Measurements from ENCODE around the gene ATAD3B. TPM values are rescaled to one million over a fixed set of nuclear protein-coding genes. Genes with fewer than 3 reads are reported as not detected.

Gene ATAD3B
- total RNA-seq, 1 experiment from 2014 or later: 62.9 TPM

DNA sequence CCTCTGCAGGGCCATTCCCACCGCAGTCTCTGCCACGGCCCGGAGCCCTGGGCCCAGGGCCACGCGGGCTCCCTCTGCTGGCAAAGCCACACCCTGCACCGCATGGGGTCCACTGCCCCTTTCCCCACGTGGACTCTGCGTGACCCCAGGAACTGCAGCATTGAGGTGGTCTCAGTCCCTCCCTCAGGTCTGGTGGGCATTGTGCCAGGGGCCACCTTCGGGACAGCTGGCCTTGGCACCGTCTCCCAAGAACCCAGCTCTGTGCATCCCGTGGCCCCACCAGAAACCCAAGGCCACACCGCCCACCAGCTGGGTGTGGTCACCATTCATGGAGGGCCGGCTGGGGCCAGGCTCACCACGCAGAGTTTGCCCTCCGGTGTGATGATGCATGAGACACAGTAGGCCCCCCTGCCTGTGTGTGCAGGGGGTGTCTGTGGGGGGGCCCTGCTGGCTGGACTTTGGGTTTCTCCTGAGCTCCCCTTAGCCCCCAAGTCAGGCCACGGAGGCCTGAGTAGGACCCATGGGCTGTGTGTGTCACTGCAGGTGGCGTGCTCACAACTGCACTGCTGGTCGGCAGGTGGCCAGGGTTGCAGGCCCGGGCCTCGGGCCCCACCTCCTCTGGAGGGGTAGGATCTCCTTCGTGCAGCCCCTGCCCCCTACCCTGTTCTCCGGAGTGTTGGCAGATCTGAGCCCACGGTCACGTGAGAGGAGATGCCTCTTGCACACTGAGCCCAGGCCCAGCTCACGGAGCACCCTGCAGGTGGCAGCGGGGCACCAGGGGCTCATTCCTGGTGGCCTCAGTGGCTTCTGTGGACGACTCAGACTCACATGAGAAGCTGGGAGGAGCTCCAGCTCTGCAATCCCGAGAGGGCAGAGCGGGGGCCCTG is 30.3 kb upstream of the ATAD3B start:
- H3K9ac ChIP-seq (ENCODE audit: low read length): peak overlapping the region; percentile 47
- RAD21 ChIA-PET (ENCODE audit: low non-redundant PET in 1 of 2, low total read pairs in 2 of 2, uncharacterized antibody in 2 of 2, unreplicated experiment in 2 of 2): no interaction called here
- H2AFZ ChIP-seq (ENCODE audit: low read depth, low read length, poor library complexity, severe bottlenecking): no peak overlapping the region
- peak overlapping the region; percentile 52; the same call in 1 of the 2 replicates for H3K27ac ChIP-seq (ENCODE audit: low read depth, low read length)
- no peaks in the 10 kb centered on the region for H4K20me1 ChIP-seq (ENCODE audit: insufficient read depth)
- CTCF ChIA-PET: interaction anchor here (0.8 to 2.9 kb wide), 8 partner anchors 12 to 70 kb away, joined by 3 to 10 read pairs (median 4); partner anchors contain the start of gene CCNL2
- no peaks in the 10 kb centered on the region for H3K9me3 ChIP-seq (ENCODE audit: control insufficient read depth in 1 of 2, insufficient read depth in 1 of 2, low read depth in 1 of 2, low read length in 2 of 2)
- peaks cover 20% of the 10 kb centered on the region; the same call in 1 of the 2 replicates for H3K79me2 ChIP-seq (ENCODE audit: insufficient read depth, low read length)
- POLR2A ChIA-PET: interaction anchor here (0.6 kb wide), 1 partner anchor 372 kb away, joined by 7 read pairs; no protein-coding TSS in a partner anchor
- H3K4me1 ChIP-seq (ENCODE audit: control insufficient read depth in 1 of 2, insufficient read depth in 2 of 2, low read length in 2 of 2): peaks cover 14 to 25% of the 10 kb centered on the region in 2 experiments
- no peaks in the 10 kb centered on the region for H3K36me3 ChIP-seq (ENCODE audit: control insufficient read depth in 1 of 2, insufficient read depth in 2 of 2, low read length in 2 of 2)
- peak overlapping the region; percentile 62 for H3K4me2 ChIP-seq (ENCODE audit: low read length)
- TF ChIP-seq, protein P1, sequence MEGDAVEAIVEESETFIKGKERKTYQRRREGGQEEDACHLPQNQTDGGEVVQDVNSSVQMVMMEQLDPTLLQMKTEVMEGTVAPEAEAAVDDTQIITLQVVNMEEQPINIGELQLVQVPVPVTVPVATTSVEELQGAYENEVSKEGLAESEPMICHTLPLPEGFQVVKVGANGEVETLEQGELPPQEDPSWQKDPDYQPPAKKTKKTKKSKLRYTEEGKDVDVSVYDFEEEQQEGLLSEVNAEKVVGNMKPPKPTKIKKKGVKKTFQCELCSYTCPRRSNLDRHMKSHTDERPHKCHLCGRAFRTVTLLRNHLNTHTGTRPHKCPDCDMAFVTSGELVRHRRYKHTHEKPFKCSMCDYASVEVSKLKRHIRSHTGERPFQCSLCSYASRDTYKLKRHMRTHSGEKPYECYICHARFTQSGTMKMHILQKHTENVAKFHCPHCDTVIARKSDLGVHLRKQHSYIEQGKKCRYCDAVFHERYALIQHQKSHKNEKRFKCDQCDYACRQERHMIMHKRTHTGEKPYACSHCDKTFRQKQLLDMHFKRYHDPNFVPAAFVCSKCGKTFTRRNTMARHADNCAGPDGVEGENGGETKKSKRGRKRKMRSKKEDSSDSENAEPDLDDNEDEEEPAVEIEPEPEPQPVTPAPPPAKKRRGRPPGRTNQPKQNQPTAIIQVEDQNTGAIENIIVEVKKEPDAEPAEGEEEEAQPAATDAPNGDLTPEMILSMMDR (IDR thresholded peaks at IDR 0.05 in 2 of 3, conservative IDR thresholded peaks at IDR 0.05 in 1 of 3; ENCODE audit: borderline replicate concordance in 1 of 3, insufficient read depth in 1 of 3, low read depth in 2 of 3, low read length in 2 of 3): peak in 2 of 3 experiments; percentile 90 to 93; a peak in 4 of 6 replicates
- TF ChIP-seq RAD21 (IDR thresholded peaks at IDR 0.05; ENCODE audit: low read depth) (no peak), ELF1 (IDR thresholded peaks at IDR 0.05; ENCODE audit: borderline replicate concordance, low read depth) (no peak), YY1 (IDR thresholded peaks at IDR 0.05; ENCODE audit: extremely low read depth, insufficient replicate concordance, low read depth, low read length) (no peak), POLR2AphosphoS5 (IDR thresholded peaks at IDR 0.05; ENCODE audit: low read depth, low read length) (no peak)
- TF ChIP-seq, protein P2, sequence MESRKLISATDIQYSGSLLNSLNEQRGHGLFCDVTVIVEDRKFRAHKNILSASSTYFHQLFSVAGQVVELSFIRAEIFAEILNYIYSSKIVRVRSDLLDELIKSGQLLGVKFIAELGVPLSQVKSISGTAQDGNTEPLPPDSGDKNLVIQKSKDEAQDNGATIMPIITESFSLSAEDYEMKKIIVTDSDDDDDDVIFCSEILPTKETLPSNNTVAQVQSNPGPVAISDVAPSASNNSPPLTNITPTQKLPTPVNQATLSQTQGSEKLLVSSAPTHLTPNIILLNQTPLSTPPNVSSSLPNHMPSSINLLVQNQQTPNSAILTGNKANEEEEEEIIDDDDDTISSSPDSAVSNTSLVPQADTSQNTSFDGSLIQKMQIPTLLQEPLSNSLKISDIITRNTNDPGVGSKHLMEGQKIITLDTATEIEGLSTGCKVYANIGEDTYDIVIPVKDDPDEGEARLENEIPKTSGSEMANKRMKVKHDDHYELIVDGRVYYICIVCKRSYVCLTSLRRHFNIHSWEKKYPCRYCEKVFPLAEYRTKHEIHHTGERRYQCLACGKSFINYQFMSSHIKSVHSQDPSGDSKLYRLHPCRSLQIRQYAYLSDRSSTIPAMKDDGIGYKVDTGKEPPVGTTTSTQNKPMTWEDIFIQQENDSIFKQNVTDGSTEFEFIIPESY (IDR thresholded peaks at IDR 0.05; ENCODE audit: extremely low read depth, insufficient replicate concordance, low read length): no peak
- intact Hi-C loops (cut with micrococcal nuclease): loop anchor here (2.0 kb wide), 1 partner anchor 38 kb away; no protein-coding TSS in a partner anchor
- no peaks in the 10 kb centered on the region for H3K9me2 ChIP-seq (ENCODE audit: insufficient read depth)
- H3K4me3 ChIP-seq (replicated peaks in 1 of 2; ENCODE audit: low read depth in 1 of 2, low read length in 2 of 2): 0 out of 4 replicates have a peak overlapping the region, but pooled peaks of 1 of the 2 experiments have one; percentile 13
- peak; percentile 85 for ATAC-seq
- no peaks in the 10 kb centered on the region for H3K27me3 ChIP-seq (ENCODE audit: insufficient read depth, low read length)
- DNase-seq (ENCODE audit: low read depth, low spot score): no peak
- no TSS peak for BruUV-seq (replicated peaks)
